ENCODE results near the gene GOSR1. TPM values are rescaled to one million over a fixed set of nuclear protein-coding genes. Genes with fewer than 3 reads are reported as not detected.
"Not testable (repeated sequence)": the region's sequence is repeated elsewhere in the genome, so short reads cannot be mapped to it uniquely, and the experiment has no call there.

The GOSR1 gene
- total RNA-seq, 3 donors from 2014 or later (not counting 1 experiment from before 2014, with no cell fraction given) = 45.0 to 57.5 (median 54.4) TPM

DNA sequence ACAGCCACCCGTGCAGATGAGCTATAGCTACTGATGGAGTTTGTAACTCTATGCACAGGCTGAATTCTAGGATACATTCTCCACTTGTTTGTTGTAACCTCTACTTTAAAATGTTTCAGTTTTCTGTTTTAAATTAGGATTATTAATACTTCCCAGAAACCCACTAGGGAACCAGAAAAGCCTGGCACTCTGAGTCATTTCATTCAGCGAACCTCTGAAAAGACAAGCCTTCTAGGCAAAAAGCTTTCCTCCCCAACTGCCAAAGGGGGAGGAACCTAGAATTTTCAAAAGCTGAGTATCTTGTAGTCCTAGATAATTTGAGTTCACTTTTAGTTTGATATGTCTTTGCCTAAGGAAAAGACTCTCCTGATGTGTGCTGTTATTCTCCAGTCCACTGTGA, 43.2 kb downstream of the GOSR1 start:
- Histone ChIP-seq H3K36me3 (ENCODE audit: control insufficient read depth, insufficient read depth, low read length) (peaks cover 31% of the 10 kb centered on the region), H3K27ac (ENCODE audit: low read length) (no peak overlapping the region), H3K27me3 (ENCODE audit: control insufficient read depth, insufficient read depth, low read length) (no peaks in the 10 kb centered on the region), H3K4me3 (ENCODE audit: low read length) (no peak overlapping the region), H3K4me1 (ENCODE audit: control insufficient read depth, insufficient read depth, low read length) (no peaks in the 10 kb centered on the region), H3K9me3 (ENCODE audit: control insufficient read depth, insufficient read depth, low read length) (no peaks in the 10 kb centered on the region)
- Mint-ChIP-seq H3K4me1 (peaks cover 0 to 7% of the 10 kb centered on the region in 2 donors), H3K4me3 (no peak overlapping the region), H3K27ac (no peak overlapping the region), H3K36me3 (no peaks in the 10 kb centered on the region), H3K27me3 (ENCODE audit: low read depth in 2 of 2) (no peaks in the 10 kb centered on the region), H3K9me3 (no peaks in the 10 kb centered on the region)
- WGBS (ENCODE audit: insufficient coverage) = 83% methylated on average over 2 of the region's 2 CpGs
- TF ChIP-seq, protein P1, sequence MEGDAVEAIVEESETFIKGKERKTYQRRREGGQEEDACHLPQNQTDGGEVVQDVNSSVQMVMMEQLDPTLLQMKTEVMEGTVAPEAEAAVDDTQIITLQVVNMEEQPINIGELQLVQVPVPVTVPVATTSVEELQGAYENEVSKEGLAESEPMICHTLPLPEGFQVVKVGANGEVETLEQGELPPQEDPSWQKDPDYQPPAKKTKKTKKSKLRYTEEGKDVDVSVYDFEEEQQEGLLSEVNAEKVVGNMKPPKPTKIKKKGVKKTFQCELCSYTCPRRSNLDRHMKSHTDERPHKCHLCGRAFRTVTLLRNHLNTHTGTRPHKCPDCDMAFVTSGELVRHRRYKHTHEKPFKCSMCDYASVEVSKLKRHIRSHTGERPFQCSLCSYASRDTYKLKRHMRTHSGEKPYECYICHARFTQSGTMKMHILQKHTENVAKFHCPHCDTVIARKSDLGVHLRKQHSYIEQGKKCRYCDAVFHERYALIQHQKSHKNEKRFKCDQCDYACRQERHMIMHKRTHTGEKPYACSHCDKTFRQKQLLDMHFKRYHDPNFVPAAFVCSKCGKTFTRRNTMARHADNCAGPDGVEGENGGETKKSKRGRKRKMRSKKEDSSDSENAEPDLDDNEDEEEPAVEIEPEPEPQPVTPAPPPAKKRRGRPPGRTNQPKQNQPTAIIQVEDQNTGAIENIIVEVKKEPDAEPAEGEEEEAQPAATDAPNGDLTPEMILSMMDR (IDR thresholded peaks at IDR 0.05) = no peak
- ATAC-seq (no peak), DNase-seq (no peak)
- intact Hi-C loops (cut with micrococcal nuclease) = no loop called here

DNA sequence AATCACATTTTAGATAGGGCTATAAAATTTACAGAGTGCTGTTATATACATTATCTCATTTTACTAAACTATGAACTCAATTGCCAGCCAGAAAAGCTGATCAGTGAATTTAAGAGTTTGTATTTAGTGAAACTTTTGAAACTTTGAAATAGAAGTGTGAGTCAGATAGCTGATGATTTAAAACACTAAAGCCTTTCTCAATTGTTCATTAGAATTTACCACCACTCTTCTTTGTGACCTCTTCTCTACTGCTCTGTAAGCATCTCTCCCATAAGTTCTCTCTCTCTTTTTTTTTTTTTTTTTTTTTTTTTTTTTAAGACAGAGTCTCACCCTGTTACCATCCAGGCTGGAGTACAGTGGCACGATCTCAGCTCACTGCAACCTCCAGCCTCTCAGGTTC, 43.7 kb downstream of the GOSR1 start:
- Histone ChIP-seq H3K27ac (ENCODE audit: low read length) (no peak overlapping the region), H3K36me3 (ENCODE audit: control insufficient read depth, insufficient read depth, low read length) (peaks cover 31% of the 10 kb centered on the region), H3K4me1 (ENCODE audit: control insufficient read depth, insufficient read depth, low read length) (no peaks in the 10 kb centered on the region), H3K9me3 (ENCODE audit: control insufficient read depth, insufficient read depth, low read length) (no peaks in the 10 kb centered on the region), H3K27me3 (ENCODE audit: control insufficient read depth, insufficient read depth, low read length) (no peaks in the 10 kb centered on the region), H3K4me3 (ENCODE audit: low read length) (no peak overlapping the region)
- Mint-ChIP-seq H3K36me3 (no peaks in the 10 kb centered on the region), H3K27ac (no peak overlapping the region), H3K4me3 (no peak overlapping the region), H3K4me1 (peaks cover 0 to 7% of the 10 kb centered on the region in 2 donors), H3K27me3 (ENCODE audit: low read depth in 2 of 2) (no peaks in the 10 kb centered on the region), H3K9me3 (no peaks in the 10 kb centered on the region)
- WGBS (ENCODE audit: insufficient coverage) = 100% methylated on average over 1 of the region's 1 CpG
- intact Hi-C loops (cut with micrococcal nuclease) = no loop called here
- TF ChIP-seq, protein P1 (IDR thresholded peaks at IDR 0.05) = no peak
- DNase-seq = no peak
- ATAC-seq = no peak

DNA sequence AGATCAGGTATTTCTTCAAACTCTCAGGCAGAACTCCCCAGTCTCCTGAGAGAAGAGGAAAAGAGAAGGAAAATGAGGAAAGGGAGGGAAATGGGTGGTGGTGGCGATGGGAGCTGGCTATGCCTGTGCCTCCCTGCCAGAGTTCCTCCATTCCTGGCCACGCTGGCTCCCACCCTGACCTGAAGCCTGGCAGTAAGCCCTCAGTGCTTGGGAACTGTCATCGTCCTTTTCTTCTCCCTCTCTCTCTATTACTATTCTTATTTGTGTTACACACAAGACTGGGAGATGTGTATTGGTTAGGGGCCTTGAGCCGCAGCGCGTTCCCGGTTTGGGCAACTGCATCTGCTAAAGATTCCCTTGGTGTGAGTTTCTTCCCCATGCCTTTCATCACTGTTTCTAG, 44.6 kb downstream of the GOSR1 start:
- 100% methylated on average over 6 of the region's 7 CpGs for WGBS (ENCODE audit: insufficient coverage)
- Mint-ChIP-seq H3K27me3 (ENCODE audit: low read depth in 2 of 2) (no peaks in the 10 kb centered on the region), H3K4me1 (peaks cover 0 to 7% of the 10 kb centered on the region in 2 donors), H3K27ac (no peak overlapping the region), H3K9me3 (no peaks in the 10 kb centered on the region), H3K4me3 (no peak overlapping the region), H3K36me3 (no peaks in the 10 kb centered on the region)
- intact Hi-C loops (cut with micrococcal nuclease) = no loop called here
- H3K27me3 ChIP-seq (ENCODE audit: control insufficient read depth, insufficient read depth, low read length) = no peaks in the 10 kb centered on the region
- ATAC-seq (no peak), DNase-seq (no peak)
- no peak overlapping the region for H3K4me3 ChIP-seq (ENCODE audit: low read length)
- no peaks in the 10 kb centered on the region for H3K4me1 ChIP-seq (ENCODE audit: control insufficient read depth, insufficient read depth, low read length)
- H3K27ac ChIP-seq (ENCODE audit: low read length) = no peak overlapping the region
- no peaks in the 10 kb centered on the region for H3K9me3 ChIP-seq (ENCODE audit: control insufficient read depth, insufficient read depth, low read length)
- TF ChIP-seq, protein P1 (IDR thresholded peaks at IDR 0.05) = no peak
- peaks cover 31% of the 10 kb centered on the region for H3K36me3 ChIP-seq (ENCODE audit: control insufficient read depth, insufficient read depth, low read length)

DNA sequence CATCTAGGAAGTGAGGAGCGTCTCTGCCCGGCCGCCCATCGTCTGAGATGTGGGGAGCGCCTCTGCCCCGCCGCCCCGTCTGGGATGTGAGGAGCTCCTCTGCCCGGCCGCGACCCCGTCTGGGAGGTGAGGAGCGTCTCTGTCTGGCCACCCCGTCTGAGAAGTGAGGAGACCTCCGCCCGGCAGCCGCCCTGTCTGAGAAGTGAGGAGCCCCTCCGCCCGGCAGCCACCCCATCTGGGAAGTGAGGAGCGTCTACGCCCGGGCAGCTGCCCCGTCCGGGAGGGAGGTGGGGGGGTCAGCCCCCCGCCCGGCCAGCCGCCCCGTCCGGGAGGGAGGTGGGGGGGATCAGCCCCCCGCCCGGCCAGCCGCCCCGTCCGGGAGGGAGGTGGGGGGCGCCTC, 46.0 kb downstream of the GOSR1 start:
- H3K4me1 Mint-ChIP-seq; H3K27ac ChIP-seq (ENCODE audit: low read length); DNase-seq; H3K36me3 Mint-ChIP-seq; H3K9me3 ChIP-seq (ENCODE audit: control insufficient read depth, insufficient read depth, low read length); H3K4me3 ChIP-seq (ENCODE audit: low read length); H3K27ac Mint-ChIP-seq; H3K27me3 ChIP-seq (ENCODE audit: control insufficient read depth, insufficient read depth, low read length); ATAC-seq; H3K27me3 Mint-ChIP-seq (ENCODE audit: low read depth in 2 of 2); H3K4me1 ChIP-seq (ENCODE audit: control insufficient read depth, insufficient read depth, low read length); H3K4me3 Mint-ChIP-seq; intact Hi-C loops (cut with micrococcal nuclease); H3K9me3 Mint-ChIP-seq: not testable (repeated sequence)
- peaks cover 27% of the 10 kb centered on the region for H3K36me3 ChIP-seq (ENCODE audit: control insufficient read depth, insufficient read depth, low read length)
- 96% methylated on average over 29 of the region's 35 CpGs for WGBS (ENCODE audit: insufficient coverage)

All from natural killer cell (primary cell).